GM18526 (cell line): ENCODE measurements around the gene SLC15A5.

Experiments used
- POLR2A ChIP-seq: IDR thresholded peaks from 3 replicates; pipeline ENCODE4 v1.6.1; 2011; ENCODE audit not compliant: insufficient read length; ENCODE audit errors: extremely low read depth

The SLC15A5 gene, protein sequence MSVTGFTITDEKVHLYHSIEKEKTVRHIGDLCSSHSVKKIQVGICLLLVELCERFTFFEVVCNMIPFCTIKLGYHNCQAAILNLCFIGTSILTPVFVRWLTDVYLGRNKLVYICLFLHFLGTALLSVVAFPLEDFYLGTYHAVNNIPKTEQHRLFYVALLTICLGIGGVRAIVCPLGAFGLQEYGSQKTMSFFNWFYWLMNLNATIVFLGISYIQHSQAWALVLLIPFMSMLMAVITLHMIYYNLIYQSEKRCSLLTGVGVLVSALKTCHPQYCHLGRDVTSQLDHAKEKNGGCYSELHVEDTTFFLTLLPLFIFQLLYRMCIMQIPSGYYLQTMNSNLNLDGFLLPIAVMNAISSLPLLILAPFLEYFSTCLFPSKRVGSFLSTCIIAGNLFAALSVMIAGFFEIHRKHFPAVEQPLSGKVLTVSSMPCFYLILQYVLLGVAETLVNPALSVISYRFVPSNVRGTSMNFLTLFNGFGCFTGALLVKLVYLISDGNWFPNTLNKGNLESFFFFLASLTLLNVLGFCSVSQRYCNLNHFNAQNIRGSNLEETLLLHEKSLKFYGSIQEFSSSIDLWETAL

DNA sequence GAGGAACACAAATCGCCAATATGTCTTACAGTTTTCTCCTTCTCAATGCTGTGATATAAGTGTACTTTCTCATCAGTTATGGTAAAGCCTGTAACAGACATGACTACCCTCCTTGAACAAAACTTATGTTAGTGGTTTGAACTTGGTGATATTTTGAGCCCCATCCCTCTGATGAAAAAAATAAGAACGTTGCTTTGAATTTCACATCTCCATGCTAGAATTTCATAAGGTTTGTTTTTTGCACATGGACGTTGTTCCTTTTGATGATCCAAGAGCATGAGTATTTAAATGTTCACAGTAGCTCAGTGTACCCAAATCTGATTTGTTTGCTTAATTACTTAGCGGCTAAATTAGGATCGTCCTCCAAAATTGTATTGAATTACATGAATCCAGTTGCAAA lies at the start of gene SLC15A5:
TSS of gene SLC15A5 (minus strand) at position 101 of the 400 bp plus-strand sequence. CDS start at position 101, 0 bp downstream.
- no peak for TF ChIP-seq POLR2A

DNA sequence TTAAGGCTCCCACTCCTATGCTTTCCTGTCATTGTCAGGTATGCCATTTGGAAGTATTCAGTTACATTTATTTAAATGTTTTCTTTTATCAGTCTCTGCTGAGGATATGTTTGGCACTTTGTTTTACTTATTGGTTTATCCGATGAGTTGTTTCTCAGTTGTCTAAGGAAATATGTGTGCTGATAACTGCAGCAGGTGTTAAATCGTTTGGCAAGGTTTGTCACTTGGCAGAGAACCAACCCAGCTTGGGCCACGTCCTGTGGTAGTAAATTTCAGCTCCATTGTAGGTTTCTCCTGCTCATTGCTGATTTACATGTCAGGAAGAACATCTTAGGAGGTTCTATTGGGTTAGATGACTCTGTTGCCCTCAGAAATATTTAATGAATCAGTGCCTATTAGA lies 47.9 kb upstream of the SLC15A5 start:
- no peak for TF ChIP-seq POLR2A

DNA sequence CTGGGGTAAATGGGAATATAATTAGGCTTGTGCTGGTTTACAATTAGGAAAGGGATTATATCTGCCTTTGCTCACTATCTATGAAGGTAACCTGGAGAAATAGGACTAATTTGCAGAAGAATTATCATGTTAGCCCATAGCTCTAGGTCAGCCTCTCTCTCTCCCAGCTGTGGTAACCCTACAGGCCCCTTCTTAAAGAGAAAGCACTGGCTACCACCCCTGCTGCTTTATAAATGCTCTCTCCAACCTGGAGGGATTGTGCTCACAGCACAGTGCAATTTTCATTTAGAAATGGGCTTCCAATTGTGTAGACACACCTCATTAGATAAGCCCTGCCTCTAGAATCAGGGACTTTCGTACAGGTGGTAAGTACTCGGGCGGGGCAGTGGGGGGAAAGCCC lies 47.3 kb upstream of the SLC15A5 start:
- TF ChIP-seq POLR2A = no peak

- no peak for TF ChIP-seq POLR2A
Observed at GRCh38 chr12:16324272-16324671, 46.8 kb upstream of the SLC15A5 start.

DNA sequence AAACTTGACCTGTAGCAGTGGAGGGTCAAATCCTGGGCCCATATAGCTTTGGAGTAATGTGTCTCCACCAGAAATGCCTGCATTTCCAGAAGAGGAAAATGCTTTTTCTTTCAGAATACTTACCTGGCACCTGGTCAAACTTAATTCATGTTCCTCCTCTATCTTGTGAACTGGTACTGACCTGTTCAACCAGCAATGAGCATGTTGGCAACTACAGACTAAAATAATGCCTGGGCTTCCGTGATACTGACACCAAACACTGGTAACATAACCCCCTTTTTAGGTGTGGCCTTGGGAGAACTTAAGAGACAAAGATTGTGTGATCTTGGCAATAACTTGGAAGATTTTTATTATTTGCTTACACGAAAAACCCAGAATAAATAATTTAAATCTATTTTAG lies 46.2 kb upstream of the SLC15A5 start:
- no peak for TF ChIP-seq POLR2A

DNA sequence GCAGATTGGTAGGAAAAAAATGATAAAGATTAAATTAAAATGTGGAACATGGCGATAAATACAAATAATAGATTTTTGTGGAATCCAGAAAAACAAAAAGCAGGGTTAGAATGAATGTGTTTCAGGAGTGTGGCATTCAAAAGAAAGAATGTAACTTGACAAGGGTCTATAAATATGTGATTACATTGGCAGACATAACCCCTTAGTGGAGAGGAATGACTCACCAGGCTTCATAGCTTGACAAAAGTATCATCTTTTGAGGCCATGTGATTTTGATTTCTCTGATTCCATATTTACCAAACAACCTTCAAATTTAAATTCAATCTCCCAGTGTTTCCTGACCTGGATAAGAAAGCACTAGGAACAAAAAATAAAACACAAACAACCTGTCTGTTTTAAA lies 45.5 kb upstream of the SLC15A5 start:
- TF ChIP-seq POLR2A = no peak

DNA sequence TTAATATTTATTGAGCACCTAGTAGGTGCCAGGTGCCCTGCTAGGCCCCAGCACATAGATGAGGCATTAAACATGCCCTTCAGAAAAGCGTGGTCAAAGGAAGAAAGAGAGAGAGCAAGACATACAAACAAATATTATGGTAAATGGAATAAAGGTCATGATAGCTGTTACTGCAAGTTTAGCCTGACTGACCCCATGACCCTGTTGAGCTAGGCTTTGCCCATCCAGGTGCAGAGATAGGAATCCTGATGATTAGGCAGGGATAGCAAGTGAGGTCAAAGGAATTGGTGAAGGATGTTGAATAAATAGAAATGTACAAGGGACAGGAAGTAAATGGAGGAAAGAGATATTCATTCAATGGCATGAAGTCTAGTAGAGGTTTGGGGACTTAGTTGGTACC lies 33.4 kb upstream of the SLC15A5 start:
- TF ChIP-seq POLR2A = no peak

DNA sequence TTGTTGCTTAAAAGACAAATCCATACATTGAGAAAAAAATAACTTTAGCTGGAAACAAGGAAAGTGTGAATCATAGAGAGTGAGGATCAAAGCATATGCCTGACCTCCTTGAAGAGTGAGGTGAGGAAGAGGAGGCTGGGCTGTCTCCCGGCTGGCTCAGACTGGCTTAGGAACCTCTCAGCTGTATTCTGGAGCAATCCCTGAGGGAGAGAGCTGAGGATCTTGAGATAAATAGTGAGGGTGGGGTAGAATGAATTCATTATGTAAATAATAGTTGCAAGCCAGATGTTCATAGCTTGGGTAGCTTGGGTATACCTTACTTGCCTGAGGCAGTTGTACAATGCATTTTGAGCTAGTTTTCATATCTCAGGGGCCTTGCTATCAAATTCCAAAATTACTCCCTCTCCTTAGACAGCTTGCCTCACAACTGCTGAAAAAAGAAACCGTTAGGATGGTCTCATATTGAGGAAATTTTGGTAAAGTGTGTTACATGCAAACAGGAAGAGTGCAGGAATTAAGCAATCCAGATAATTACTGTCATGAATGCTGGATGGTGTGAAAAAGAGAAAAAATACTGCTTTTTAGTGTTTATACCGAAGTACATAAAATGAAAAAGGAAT lies 30.5 kb upstream of the SLC15A5 start:
- no peak for TF ChIP-seq POLR2A

DNA sequence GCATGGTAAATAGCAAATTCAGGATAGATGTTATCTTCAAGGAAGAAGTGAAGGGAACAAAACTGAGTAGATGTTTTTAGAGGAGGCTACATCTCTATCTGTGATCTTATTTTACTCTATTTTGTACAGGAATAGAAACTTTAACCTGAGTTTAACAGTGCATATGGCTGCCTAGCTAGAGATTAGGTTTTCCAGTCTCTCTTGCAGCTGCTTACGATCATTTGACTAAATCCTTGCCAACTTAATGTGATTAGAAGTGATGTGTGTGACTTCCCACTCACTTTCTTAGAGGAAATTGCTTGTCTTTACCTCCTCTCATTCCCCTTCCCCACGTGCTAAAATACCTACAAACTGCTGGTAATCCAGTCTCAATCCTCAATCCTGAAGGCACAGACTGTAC lies 26.5 kb upstream of the SLC15A5 start:
- TF ChIP-seq POLR2A = no peak

DNA sequence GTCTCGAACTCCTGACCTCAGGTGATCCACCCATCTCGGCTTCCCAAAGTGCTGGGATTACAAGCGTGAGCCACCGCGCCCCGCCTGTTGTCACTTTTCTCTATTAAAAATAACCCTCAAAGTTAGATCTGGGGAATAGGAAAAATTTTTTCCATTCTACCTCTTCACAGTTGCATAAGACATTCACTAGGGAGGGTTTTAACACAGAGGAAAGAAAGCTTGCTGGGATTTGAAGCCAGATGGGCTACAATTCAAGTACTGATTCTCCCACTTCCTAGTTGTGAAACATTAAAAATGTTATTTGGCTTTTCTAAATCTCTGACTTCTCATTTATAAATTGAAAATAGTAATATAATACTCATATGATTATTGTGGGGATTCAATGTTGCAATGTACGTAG lies 23.3 kb upstream of the SLC15A5 start:
- TF ChIP-seq POLR2A = no peak

GRCh38 chr12:16300122-16300521 lies 22.6 kb upstream of the SLC15A5 start:
- TF ChIP-seq POLR2A = no peak

GRCh38 chr12:16299403-16299802 lies 21.9 kb upstream of the SLC15A5 start:
- no peak for TF ChIP-seq POLR2A

GRCh38 chr12:16297521-16297920 lies 20.0 kb upstream of the SLC15A5 start:
- TF ChIP-seq POLR2A = no peak

GRCh38 chr12:16294376-16294956 lies 17.0 kb upstream of the SLC15A5 start:
- TF ChIP-seq POLR2A = no peak

DNA sequence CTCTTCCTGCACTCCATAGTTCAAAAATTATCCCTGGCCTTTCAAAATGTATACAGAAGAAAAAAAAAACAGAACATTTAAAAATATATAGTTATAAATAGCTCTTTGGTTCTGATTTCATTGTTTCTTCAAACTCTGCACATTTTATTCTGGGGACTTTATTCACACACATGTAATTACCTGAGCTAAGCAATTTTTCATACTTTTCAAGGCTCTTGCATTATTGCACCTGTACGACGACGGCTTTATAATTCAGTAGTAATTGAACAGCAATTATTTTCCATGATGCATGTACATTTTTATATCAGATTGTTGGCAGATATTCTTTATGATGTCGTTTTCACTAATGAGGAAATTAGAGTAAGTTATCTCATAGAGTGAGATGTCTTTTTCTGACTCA lies 13.5 kb upstream of the SLC15A5 start:
- no peak for TF ChIP-seq POLR2A

- TF ChIP-seq POLR2A = no peak
Observed at GRCh38 chr12:16285586-16285985, 8.1 kb upstream of the SLC15A5 start.
